Activated T-helper 1 cell treated with anti-CD3 and anti-CD28 coated beads, Interleukin-12 subunit alpha, Interleukin-12 subunit beta, Interleukin-2, Interleukin-4 antibody, amounts not matched to agents 30 ng/mL and 10 ng/mL and 1 ng/mL, durations not matched to agents 14 hours and 24 hours and 36 hours (primary cell): ENCODE data around the gene KNTC1. TPM values are rescaled to one million over a fixed set of nuclear protein-coding genes. Genes with fewer than 3 reads are reported as not detected.

Source experiments
- DNase-seq: peaks from one replicate; pipeline ENCODE4 v3.0.0; 2021; ENCODE audit warnings: low spot score
- H3K27ac Mint-ChIP-seq: one replicate; pipeline ENCODE4 v1.8.0; 2021; ENCODE audit warnings: mild to moderate bottlenecking, mixed read lengths
- H3K27me3 Mint-ChIP-seq: one replicate; pipeline ENCODE4 v1.8.0; 2022; ENCODE audit warnings: mild to moderate bottlenecking, moderate library complexity, mixed read lengths; ENCODE audit not compliant: insufficient read depth
- H3K36me3 Mint-ChIP-seq: one replicate; pipeline ENCODE4 v1.8.0; 2021; ENCODE audit warnings: low read depth, mixed read lengths
- H3K4me1 Mint-ChIP-seq: one replicate; pipeline ENCODE4 v1.8.0; 2021; ENCODE audit warnings: low read depth, mixed read lengths
- H3K4me3 Mint-ChIP-seq: one replicate; pipeline ENCODE4 v1.8.0; 2021; ENCODE audit warnings: mild to moderate bottlenecking, moderate library complexity, mixed read lengths
- H3K9me3 Mint-ChIP-seq: one replicate; pipeline ENCODE4 v1.8.0; 2021; ENCODE audit warnings: mixed read lengths
- intact Hi-C: fragments of 100-400 bp; cut with micrococcal nuclease; formaldehyde crosslinking; loops from one replicate; pipeline ENCODE4 v1.15.1; 2024
- total RNA-seq: library from RNA; stranded (reverse); gene quantifications from 2 replicates; pipeline ENCODE4 v1.2.3, GENCODE V29; 2022

The KNTC1 gene
- total RNA-seq, 1 donor from 2014 or later, result 126 TPM

DNA sequence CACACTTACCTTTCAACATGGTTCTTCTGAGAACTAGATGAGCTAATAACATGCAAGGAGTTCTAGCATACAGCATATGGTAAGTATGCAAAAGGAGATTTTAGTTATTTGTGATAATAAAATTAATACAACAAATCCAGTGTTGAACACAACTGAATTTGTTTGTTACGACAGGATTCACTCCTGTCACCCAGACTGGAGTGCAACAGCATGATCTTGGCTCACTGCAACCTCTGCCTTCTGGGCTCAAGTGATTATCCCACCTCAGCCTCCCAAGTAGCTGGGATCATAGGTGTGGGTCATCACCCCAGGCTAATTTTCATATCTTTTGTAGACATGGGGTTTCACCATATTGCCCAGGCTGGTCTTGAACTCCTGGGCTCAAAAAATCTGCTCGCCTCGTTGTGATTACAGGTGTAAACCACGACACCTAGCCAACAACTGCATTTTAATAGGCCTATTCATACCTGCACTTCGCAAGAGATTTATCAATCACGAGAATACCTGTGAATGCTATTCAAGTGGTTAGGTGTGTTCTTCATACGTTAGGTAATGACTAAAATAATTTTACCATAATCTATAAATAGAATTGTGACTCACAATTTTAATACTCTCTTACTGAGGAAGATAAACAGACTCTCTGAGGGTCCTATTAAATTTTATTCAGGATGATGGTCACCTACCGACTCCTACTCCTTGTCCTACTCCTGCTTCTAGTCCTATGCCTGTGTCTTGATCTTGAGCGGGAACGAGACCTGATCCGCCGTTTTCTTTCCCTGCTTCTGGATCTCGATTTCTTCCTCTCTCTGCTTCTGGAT lies 10.3 kb upstream of the KNTC1 start:
- intact Hi-C loops, result no loop called here

DNA sequence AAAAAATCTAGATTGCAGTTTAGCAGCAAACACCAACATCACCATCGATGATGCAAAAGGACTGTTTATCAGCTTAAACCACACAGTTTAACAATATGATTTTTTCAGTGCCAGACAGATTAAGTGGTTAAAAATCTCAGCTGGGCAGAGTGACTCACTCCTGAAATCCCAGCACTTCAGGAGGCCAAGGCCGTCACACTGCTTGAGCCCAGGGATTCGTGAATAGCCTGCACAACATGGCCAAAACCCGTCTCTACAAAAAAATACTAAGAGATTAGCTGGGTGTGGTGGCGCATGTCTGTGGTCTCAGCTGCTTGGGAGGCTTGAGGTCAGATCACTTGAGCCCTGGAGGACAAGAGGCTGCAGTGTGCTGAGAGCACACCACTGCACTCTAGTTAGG lies 9.2 kb upstream of the KNTC1 start:
- intact Hi-C loops, result no loop called here
- Mint-ChIP-seq H3K27ac (no peak overlapping the region), H3K4me1 (peaks cover 61% of the 10 kb centered on the region), H3K4me3 (no peak overlapping the region), H3K27me3 (no peaks in the 10 kb centered on the region), H3K36me3 (peaks cover 73% of the 10 kb centered on the region), H3K9me3 (no peaks in the 10 kb centered on the region)
- DNase-seq, result no peak

More for the DNA sequence above, 10.3 kb upstream of the KNTC1 start:
- no peaks in the 10 kb centered on the region for H3K27me3 Mint-ChIP-seq
- no peaks in the 10 kb centered on the region for H3K9me3 Mint-ChIP-seq
- peaks cover 71% of the 10 kb centered on the region for H3K36me3 Mint-ChIP-seq
- H3K27ac Mint-ChIP-seq, result no peak overlapping the region
- H3K4me3 Mint-ChIP-seq, result no peak overlapping the region
- peaks cover 53% of the 10 kb centered on the region for H3K4me1 Mint-ChIP-seq
- DNase-seq, result no peak

DNA sequence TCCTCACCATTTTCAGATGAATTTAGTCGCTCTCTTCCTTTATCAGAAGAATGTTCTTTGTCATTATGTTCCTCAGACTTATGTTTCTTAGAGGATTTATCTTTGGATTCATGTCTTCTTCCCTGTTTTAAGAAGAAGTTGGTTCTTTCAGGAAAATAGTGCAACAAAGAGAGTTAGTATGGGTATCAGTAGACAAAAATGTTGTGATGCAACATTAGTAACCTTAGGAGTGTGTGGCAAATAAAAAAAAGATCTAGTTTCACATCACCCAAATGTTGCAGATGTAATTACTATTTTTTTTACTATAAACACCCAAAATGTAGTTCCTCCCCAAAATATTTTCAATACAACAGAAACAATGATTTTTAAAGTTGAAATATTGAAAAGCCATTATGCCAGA lies 8.1 kb upstream of the KNTC1 start:
- intact Hi-C loops, result no loop called here
- peak overlapping the region; percentile 15 for H3K4me3 Mint-ChIP-seq
- H3K27ac Mint-ChIP-seq, result peak overlapping the region; percentile 18
- no peak for DNase-seq
- H3K27me3 Mint-ChIP-seq, result no peaks in the 10 kb centered on the region
- H3K9me3 Mint-ChIP-seq, result no peaks in the 10 kb centered on the region
- H3K36me3 Mint-ChIP-seq, result peaks cover 73% of the 10 kb centered on the region
- H3K4me1 Mint-ChIP-seq, result peaks cover 71% of the 10 kb centered on the region

DNA sequence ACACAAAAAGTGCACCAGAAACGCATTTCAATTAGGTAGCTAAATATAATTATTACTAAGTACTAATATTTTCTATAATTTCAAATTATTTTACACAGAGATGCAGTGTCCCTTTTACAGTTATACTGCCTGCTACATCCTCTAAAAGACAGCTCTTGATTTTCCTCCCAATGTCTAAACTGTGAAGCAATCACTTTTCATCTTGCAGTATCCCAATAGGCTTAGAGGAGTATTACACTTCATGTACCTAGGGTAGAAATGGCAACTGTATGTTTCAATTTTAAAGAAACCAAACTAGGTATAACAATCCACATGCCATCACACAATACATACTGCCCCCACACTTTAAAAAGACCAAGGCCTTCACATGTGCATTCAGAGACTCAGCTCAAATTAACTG lies 7.6 kb upstream of the KNTC1 start:
- Mint-ChIP-seq H3K9me3 (no peaks in the 10 kb centered on the region), H3K27me3 (no peaks in the 10 kb centered on the region), H3K4me1 (peaks cover 76% of the 10 kb centered on the region), H3K27ac (peak overlapping the region; percentile 72), H3K36me3 (peaks cover 75% of the 10 kb centered on the region), H3K4me3 (no peak overlapping the region)
- DNase-seq, result no peak
- intact Hi-C loops, result no loop called here

DNA sequence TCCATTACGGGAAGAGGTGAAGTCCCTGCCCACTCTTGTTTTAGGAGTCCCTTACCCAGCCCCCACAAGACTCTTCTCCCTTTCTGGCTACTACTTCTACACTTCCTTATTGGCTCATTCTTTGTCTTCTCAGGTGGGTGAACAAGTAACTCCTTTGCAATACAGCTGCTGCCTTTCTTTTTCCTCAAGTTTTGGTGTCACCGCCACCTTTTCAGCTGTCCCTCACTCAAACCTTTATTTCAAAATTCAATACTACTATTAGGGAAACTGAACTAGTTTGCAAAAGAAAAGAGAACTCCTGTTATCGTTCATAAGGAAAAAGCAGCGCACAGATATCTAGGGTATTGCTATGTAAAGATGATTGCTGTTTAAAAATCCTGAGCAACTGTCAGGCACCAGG lies 6.4 kb upstream of the KNTC1 start:
- Mint-ChIP-seq H3K27ac (peak overlapping the region; percentile 80), H3K4me1 (peaks cover 79% of the 10 kb centered on the region)

DNA sequence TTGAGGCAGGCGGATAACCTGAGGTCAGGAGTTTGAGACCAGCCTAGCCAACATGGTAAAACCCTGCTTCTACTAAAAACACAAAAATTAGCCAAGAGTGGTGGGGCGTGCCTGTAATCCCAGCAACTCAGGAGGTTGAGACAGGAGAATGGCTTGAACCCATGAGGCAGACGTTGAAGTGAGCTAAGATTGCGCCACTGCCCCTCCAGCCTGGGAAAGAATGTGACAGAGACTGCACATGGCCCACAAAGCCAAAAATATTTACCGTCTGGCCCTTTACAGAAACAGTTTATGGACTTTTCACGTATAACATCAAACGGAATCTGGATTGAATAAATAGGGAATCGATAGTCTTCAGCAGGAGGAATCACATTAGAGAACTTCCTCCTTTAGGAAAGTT lies 3.8 kb upstream of the KNTC1 start:
- peaks cover 51% of the 10 kb centered on the region for H3K36me3 Mint-ChIP-seq

More for the DNA sequence above, 6.4 kb upstream of the KNTC1 start:
- Mint-ChIP-seq H3K4me3 (no peak overlapping the region), H3K36me3 (peaks cover 73% of the 10 kb centered on the region), H3K9me3 (no peaks in the 10 kb centered on the region), H3K27me3 (no peaks in the 10 kb centered on the region)
- no peak for DNase-seq
- intact Hi-C loops, result loop anchor here (10.0 kb wide), 2 partner anchors 714 to 1836 kb away; partner anchors contain the start of genes MLEC, MPHOSPH9 and MTRFR

DNA sequence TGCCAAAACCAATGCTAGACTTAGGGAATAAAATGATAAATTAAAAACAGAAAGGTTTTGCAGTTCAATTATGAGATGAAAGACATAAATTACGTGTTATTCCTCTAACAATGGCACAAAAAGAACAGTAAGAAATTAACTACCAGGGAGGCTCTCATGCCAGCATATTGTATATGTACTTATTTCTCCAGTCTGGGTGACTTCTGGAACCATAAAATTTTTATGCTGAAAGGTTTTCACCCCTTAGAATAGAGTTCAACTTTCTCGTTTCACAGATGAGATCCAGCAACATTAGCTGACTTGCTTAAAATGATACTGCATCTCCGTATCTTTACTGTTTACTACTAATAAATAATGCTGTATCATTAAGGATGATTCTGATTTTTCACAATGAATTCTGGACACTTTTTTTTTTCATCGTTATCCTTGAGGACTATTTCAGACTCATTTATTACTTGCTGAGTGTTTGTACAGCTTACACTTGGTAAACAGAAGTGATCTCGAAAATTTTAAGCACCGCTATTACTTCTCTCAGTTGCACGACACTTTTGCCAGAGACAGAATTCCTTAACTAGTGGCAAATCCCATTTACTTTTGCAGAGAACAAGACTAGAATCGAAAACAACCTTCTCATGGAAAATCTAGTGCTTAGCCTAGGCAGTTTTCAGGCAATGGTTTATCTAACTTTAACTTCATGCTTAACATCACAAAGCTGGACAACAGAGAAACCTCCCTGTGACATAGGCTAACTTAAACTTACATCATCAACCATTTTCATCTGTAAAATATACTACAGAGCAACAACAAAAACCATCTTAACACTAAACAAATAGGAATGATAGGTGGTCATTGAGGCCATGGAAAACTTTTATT lies 3.0 kb upstream of the KNTC1 start:
- no peaks in the 10 kb centered on the region for H3K9me3 Mint-ChIP-seq
- H3K27ac Mint-ChIP-seq, result peak overlapping the region; percentile 35
- H3K4me1 Mint-ChIP-seq, result peaks cover 57% of the 10 kb centered on the region
- H3K27me3 Mint-ChIP-seq, result no peaks in the 10 kb centered on the region
- H3K4me3 Mint-ChIP-seq, result peak overlapping the region; percentile 94
- intact Hi-C loops, result loop anchor here (10.0 kb wide), 2 partner anchors 711 to 1839 kb away; partner anchors contain the start of genes MLEC, MPHOSPH9 and MTRFR
- DNase-seq, result no peak
- H3K36me3 Mint-ChIP-seq, result peaks cover 43% of the 10 kb centered on the region

More for the DNA sequence above, 3.8 kb upstream of the KNTC1 start:
- Mint-ChIP-seq H3K4me3 (peak overlapping the region; percentile 94), H3K4me1 (peaks cover 64% of the 10 kb centered on the region), H3K27me3 (no peaks in the 10 kb centered on the region), H3K9me3 (no peaks in the 10 kb centered on the region), H3K27ac (peak overlapping the region; percentile 15)
- intact Hi-C loops, result loop anchor here (10.0 kb wide), 2 partner anchors 712 to 1838 kb away; partner anchors contain the start of genes MLEC, MPHOSPH9 and MTRFR
- DNase-seq, result no peak

DNA sequence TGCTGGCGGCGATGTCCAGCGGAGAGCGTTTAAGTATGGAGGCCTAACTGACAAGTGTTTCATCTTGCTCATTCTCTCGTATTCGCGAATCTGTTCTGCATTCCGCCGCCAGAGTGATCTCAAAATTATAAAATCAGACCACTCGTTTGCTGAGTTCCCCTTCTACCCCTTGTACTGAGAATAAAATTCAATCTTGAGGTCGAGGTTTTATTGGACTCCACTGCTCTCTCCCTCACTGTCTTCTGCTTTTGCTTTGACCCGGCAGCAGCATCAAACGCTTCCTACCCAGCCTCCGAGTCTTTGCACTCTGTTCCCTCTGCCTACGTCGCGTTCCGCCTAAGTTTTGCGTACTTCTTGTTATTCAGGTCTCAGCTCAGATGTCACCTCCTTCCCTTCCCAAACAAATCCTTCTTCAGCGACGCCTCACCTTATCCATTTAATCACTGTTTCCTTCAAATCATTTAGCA lies 462 bp downstream of the KNTC1 start:
- DNase-seq, result peak; percentile 23
- H3K27ac Mint-ChIP-seq, result no peak overlapping the region
- intact Hi-C loops, result loop anchor here (1.0 to 10.0 kb wide), 11 partner anchors 26 to 1843 kb away; partner anchors contain the start of genes ABCB9, DENR, DIABLO and HCAR1
- peaks cover 37% of the 10 kb centered on the region for H3K4me1 Mint-ChIP-seq
- no peak overlapping the region for H3K4me3 Mint-ChIP-seq
- H3K9me3 Mint-ChIP-seq, result no peaks in the 10 kb centered on the region
- no peaks in the 10 kb centered on the region for H3K27me3 Mint-ChIP-seq
- peaks cover 28% of the 10 kb centered on the region for H3K36me3 Mint-ChIP-seq

DNA sequence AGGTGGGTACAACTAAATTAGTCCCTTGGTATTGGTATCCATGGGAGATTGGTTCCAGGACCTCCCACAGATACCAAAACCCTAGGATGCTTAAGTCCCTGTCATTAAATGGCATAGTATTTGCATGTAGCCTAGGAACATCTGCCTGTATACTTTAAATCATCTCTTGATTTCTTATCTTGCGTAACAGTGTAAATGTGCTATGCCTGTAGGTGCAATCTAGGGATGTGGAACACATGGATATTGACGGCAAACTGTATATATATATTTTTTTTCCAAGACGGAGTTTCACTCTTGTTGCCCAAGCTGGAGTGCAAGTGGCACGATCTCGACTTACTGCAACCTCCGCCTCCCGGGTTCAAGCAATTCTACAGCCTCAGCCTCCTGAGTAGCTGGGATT lies 1.5 kb downstream of the KNTC1 start:
- no peak overlapping the region for H3K27ac Mint-ChIP-seq
- DNase-seq, result no peak
- H3K4me3 Mint-ChIP-seq, result no peak overlapping the region
- intact Hi-C loops, result loop anchor here (5.0 to 10.0 kb wide), 4 partner anchors 204 to 1844 kb away; partner anchors contain the start of genes HCAR1, MLEC, MPHOSPH9 and MTRFR
- no peaks in the 10 kb centered on the region for H3K9me3 Mint-ChIP-seq
- H3K27me3 Mint-ChIP-seq, result no peaks in the 10 kb centered on the region
- peaks cover 30% of the 10 kb centered on the region for H3K36me3 Mint-ChIP-seq
- peaks cover 35% of the 10 kb centered on the region for H3K4me1 Mint-ChIP-seq

DNA sequence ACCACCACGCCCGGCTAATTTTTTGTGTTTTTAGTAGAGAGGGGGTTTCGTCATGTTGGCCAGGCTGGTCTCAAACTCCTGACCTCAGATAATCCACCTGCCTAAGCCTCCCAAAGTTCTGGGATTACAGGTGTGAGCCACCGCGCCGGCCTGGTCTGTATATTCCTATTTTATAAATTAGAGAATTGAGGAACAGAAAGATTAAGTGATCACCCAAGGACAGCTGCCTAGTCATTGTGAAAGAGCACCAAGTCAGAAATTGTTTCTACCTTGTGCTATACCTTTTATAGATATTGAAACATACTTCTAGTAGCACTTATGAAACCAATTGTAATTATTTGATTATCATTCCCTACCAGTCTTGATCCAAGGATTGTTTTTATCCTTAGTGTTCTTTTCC lies 1.9 kb downstream of the KNTC1 start:
- intact Hi-C loops, result loop anchor here (5.0 to 10.0 kb wide), 4 partner anchors 203 to 1844 kb away; partner anchors contain the start of genes HCAR1, MLEC, MPHOSPH9 and MTRFR
- Mint-ChIP-seq H3K4me3 (no peak overlapping the region), H3K36me3 (peaks cover 32% of the 10 kb centered on the region), H3K27ac (no peak overlapping the region), H3K27me3 (no peaks in the 10 kb centered on the region), H3K9me3 (no peaks in the 10 kb centered on the region), H3K4me1 (peaks cover 31% of the 10 kb centered on the region)
- DNase-seq, result no peak

DNA sequence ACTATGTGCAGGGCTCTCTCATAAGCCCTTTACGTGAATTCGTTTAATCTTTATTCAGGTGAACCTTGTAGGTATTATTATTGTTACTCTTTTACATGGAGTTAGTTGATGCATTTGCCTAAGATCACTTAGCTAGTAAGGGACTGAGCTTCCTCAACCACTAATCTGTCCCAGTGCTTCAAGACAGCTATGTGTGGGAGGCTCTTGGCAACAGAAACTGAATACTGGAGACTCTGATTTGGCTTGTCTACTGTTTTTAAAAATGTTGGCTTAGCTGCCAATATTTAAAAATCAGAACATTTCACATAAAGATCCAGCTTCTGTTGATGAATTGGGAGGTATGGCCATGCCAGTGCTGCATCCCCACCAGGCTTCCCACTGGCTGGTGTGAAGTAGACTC lies 6.8 kb downstream of the KNTC1 start:
- intact Hi-C loops, result no loop called here
- Mint-ChIP-seq H3K4me3 (no peak overlapping the region), H3K27me3 (no peaks in the 10 kb centered on the region), H3K4me1 (peaks cover 17% of the 10 kb centered on the region), H3K27ac (no peak overlapping the region), H3K36me3 (peaks cover 30% of the 10 kb centered on the region), H3K9me3 (no peaks in the 10 kb centered on the region)
- DNase-seq, result no peak

DNA sequence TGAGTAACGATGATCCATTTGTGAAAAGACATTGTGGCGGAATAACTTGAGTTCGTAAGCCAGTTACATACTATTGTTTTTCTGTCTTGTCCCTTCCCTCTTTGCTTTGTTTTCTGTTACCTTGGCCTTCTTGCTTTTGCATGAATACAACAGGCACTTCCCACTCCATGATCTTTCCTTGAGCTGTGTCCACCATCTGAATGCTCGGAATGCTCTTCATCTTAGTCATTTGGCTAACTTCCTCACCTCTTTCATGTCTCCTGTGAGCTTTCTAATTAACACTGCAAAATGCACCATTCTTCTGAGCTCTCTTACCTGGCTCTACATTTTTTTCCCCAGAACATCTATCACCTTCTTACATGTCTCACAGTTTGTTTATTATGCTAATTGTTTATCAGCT lies 10.0 kb downstream of the KNTC1 start:
- no peaks in the 10 kb centered on the region for H3K9me3 Mint-ChIP-seq

More for the DNA sequence above, 10.0 kb downstream of the KNTC1 start:
- H3K27ac Mint-ChIP-seq, result no peak overlapping the region
- H3K4me3 Mint-ChIP-seq, result no peak overlapping the region
- H3K36me3 Mint-ChIP-seq, result peaks cover 24% of the 10 kb centered on the region
- intact Hi-C loops, result no loop called here
- DNase-seq, result no peak
- peaks cover 6% of the 10 kb centered on the region for H3K4me1 Mint-ChIP-seq
- H3K27me3 Mint-ChIP-seq, result no peaks in the 10 kb centered on the region
